Psoas muscle (tissue), 8 donors: ENCODE data around the gene RAPGEF5. TPM values are rescaled to one million over a fixed set of nuclear protein-coding genes. Genes with fewer than 3 reads are reported as not detected.

ENCODE experiments used
- ATAC-seq, 4 donors: fragments of 200-7000 bp; cut with Tn5 transposase; one replicate each; pipeline ENCODE4 v1.9.1; 2020; ENCODE audit warnings: moderate library complexity in 3 of 4, mild to moderate bottlenecking in 2 of 4
- DNase-seq, 2 donors: peaks; one replicate each; pipeline ENCODE4 v3.0.0-alpha.2; 2020
- H3K27ac ChIP-seq: fragments of 200-600 bp; one replicate; pipeline ENCODE4 v1.8.0; 2022
- H3K27me3 ChIP-seq, 3 donors: fragments of 200-600 bp in 1 of 3; one replicate each; pipeline versions ENCODE4 v1.6.1 to v1.8.0; 2013 to 2022; ENCODE audit warnings: low read length in 2 of 3, mild to moderate bottlenecking in 2 of 3, moderate library complexity in 1 of 3; ENCODE audit not compliant: insufficient read depth in 3 of 3
- H3K36me3 ChIP-seq, 2 donors: fragments of 200-600 bp in 1 of 2; one replicate each; pipeline versions ENCODE4 v1.6.1 to v1.8.0; 2013 to 2022; ENCODE audit warnings: low read depth in 1 of 2, mild to moderate bottlenecking in 1 of 2, moderate library complexity in 1 of 2; ENCODE audit not compliant: insufficient read depth in 1 of 2
- H3K4me1 ChIP-seq: fragments of 200-600 bp; one replicate; pipeline ENCODE4 v1.8.0; 2022
- H3K4me3 ChIP-seq: fragments of 200-600 bp; one replicate; pipeline ENCODE4 v1.8.0; 2022; ENCODE audit warnings: mild to moderate bottlenecking
- H3K9me3 ChIP-seq: fragments of 200-600 bp; one replicate; pipeline ENCODE4 v1.8.0; 2022
- CTCF ChIP-seq: fragments of 200-600 bp; IDR thresholded peaks from one replicate; pipeline ENCODE4 v1.8.0; 2022; ENCODE audit warnings: antibody characterized with exemption
- WGBS, 3 donors: extraction: QIAGEN DNeasy Blood & Tissue Kit; methylation state at CpG; one replicate each; pipeline versions ENCODE4 v1.1.6 to v1.1.7; 2013; 5-methylcytosine and 5-hydroxymethylcytosine counted together
- intact Hi-C, 2 donors: fragments of 100-400 bp; cut with DNase I; formaldehyde crosslinking; loops; one replicate each; pipeline versions ENCODE4 v1.11.0 to v1.14.2; 2022
- polyA plus RNA-seq, 3 donors: library from polyadenylated mRNA; stranded (reverse); fragments of 200-250 nt; gene quantifications; one replicate each; pipeline ENCODE4 v1.2.3, GENCODE V29; 2013
- total RNA-seq, 4 donors: library from RNA; stranded (reverse); fragmentation: NEBNext Ultra II Directional in 2 of 4; extraction: Animal tissue kit (Norgen Biotek cat#: 25700) in 2 of 4; gene quantifications; one replicate each; pipeline versions ENCODE4 v1.2.1 to v1.2.4, GENCODE V29; 2021 to 2023
- donor health status: healthy with polysubstance abuse.
- donor health status: DM: no; HTN: no; CAD: no; lungs with moderate emphysema.
- donor health status: Bipolar disorder and iron deficiency.
- donor health status: healthy.
- donor health status: DM: yes; HTN: yes; CAD: no.
- donor health status: DM: no; HTN: no; CAD: no.
- donor health status: DM: no; HTN: no; CAD: no.
- donor health status: DM: yes; HTN: yes; CAD: no.

The RAPGEF5 gene
- total and polyA plus RNA-seq, 7 donors: 2.6 to 10.8 (median 5.5) TPM

GRCh38 chr7:22390516-22390915 lies 33.6 kb upstream of the RAPGEF5 start:
- TF ChIP-seq CTCF: no peak
- no peak for DNase-seq
- Histone ChIP-seq H3K36me3 (no peaks in the 10 kb centered on the region), H3K9me3 (no peaks in the 10 kb centered on the region), H3K4me1 (no peaks in the 10 kb centered on the region), H3K27ac (no peak overlapping the region), H3K4me3 (no peak overlapping the region), H3K27me3 (no peaks in the 10 kb centered on the region)
- WGBS, 3 donors: 52 to 69% (median 60%) methylated on average over 1 of the region's 1 CpG
- no peak for ATAC-seq
- intact Hi-C loops: no loop called here

GRCh38 chr7:22389892-22390291 lies 32.9 kb upstream of the RAPGEF5 start:
- WGBS, 3 donors: 90 to 94% (median 94%) methylated on average over 2 of the region's 2 CpGs
- TF ChIP-seq CTCF: no peak
- H3K36me3 ChIP-seq: no peaks in the 10 kb centered on the region
- DNase-seq (no peak), ATAC-seq (no peak)
- no peak overlapping the region for H3K4me3 ChIP-seq
- intact Hi-C loops: no loop called here
- H3K27ac ChIP-seq: no peak overlapping the region
- no peaks in the 10 kb centered on the region for H3K9me3 ChIP-seq
- H3K27me3 ChIP-seq: no peaks in the 10 kb centered on the region
- H3K4me1 ChIP-seq: no peaks in the 10 kb centered on the region

GRCh38 chr7:22387583-22387982 lies 30.6 kb upstream of the RAPGEF5 start:
- no peak for ATAC-seq
- Histone ChIP-seq H3K36me3 (no peaks in the 10 kb centered on the region), H3K4me1 (no peaks in the 10 kb centered on the region), H3K9me3 (no peaks in the 10 kb centered on the region), H3K27ac (no peak overlapping the region), H3K4me3 (no peak overlapping the region), H3K27me3 (no peaks in the 10 kb centered on the region)
- no peak for TF ChIP-seq CTCF
- intact Hi-C loops: no loop called here
- 53 to 67% (median 60%) methylated on average over 4 of the region's 4 CpGs for WGBS, 3 donors
- peak in 1 of 2 donors; percentile 18 for DNase-seq

- DNase-seq: no peak
- no peak for ATAC-seq
- intact Hi-C loops: no loop called here
- WGBS, 3 donors: 87 to 92% (median 90%) methylated on average over 1 of the region's 1 CpG
- no peak overlapping the region for H3K4me3 ChIP-seq
- no peak overlapping the region for H3K27ac ChIP-seq
- TF ChIP-seq CTCF: no peak
- H3K36me3 ChIP-seq: no peaks in the 10 kb centered on the region
- no peaks in the 10 kb centered on the region for H3K27me3 ChIP-seq
- H3K9me3 ChIP-seq: no peaks in the 10 kb centered on the region
- H3K4me1 ChIP-seq: no peaks in the 10 kb centered on the region
Observed at GRCh38 chr7:22386865-22387264, 29.9 kb upstream of the RAPGEF5 start.

GRCh38 chr7:22386206-22386858 lies 29.4 kb upstream of the RAPGEF5 start:
- 76 to 88% (median 84%) methylated on average over 2 of the region's 2 CpGs for WGBS, 3 donors
- no peaks in the 10 kb centered on the region for H3K36me3 ChIP-seq
- no peaks in the 10 kb centered on the region for H3K4me1 ChIP-seq
- no peak overlapping the region for H3K27ac ChIP-seq
- H3K27me3 ChIP-seq: no peaks in the 10 kb centered on the region
- no peak overlapping the region for H3K4me3 ChIP-seq
- no peak for ATAC-seq
- intact Hi-C loops: no loop called here
- no peaks in the 10 kb centered on the region for H3K9me3 ChIP-seq
- no peak for DNase-seq
- TF ChIP-seq CTCF: no peak
